ENCODE data around the gene BRDT.

DNA sequence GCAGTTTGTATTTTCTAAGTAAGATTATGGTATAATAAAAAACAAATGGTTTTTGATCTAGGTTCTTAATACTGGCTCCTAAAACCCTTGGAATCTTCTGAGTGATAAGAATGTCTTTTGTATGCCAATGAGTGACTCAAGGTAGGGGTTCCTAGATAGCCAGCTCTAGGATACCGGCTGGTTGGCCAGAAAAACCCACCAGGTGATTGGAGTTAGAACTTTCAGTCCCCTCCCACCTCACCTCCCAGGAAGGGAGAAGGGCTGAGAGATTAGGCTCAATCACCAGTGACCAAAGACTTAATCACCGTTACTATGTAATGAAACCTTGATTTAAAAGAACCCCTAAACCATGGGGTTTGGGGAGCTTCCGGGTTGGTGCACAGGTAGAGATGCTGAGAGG is 8.7 kb upstream of the BRDT start:
- TF ChIP-seq POLR2A (IDR thresholded peaks at IDR 0.05; ENCODE audit: low read depth, low read length) (no peak), EZH2 (IDR thresholded peaks at IDR 0.05; ENCODE audit: borderline replicate concordance, low read depth, low read length, severe bottlenecking) (no peak), POLR2AphosphoS5 (IDR thresholded peaks at IDR 0.05; ENCODE audit: insufficient read depth, low read depth, low read length) (no peak), JUN (IDR thresholded peaks at IDR 0.05; ENCODE audit: borderline replicate concordance, insufficient read depth, insufficient read length, low read depth) (no peak), FOS (IDR thresholded peaks at IDR 0.05; ENCODE audit: borderline replicate concordance, insufficient read depth, low read length) (no peak)
- TF ChIP-seq, protein P1, sequence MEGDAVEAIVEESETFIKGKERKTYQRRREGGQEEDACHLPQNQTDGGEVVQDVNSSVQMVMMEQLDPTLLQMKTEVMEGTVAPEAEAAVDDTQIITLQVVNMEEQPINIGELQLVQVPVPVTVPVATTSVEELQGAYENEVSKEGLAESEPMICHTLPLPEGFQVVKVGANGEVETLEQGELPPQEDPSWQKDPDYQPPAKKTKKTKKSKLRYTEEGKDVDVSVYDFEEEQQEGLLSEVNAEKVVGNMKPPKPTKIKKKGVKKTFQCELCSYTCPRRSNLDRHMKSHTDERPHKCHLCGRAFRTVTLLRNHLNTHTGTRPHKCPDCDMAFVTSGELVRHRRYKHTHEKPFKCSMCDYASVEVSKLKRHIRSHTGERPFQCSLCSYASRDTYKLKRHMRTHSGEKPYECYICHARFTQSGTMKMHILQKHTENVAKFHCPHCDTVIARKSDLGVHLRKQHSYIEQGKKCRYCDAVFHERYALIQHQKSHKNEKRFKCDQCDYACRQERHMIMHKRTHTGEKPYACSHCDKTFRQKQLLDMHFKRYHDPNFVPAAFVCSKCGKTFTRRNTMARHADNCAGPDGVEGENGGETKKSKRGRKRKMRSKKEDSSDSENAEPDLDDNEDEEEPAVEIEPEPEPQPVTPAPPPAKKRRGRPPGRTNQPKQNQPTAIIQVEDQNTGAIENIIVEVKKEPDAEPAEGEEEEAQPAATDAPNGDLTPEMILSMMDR (IDR thresholded peaks at IDR 0.05; ENCODE audit: extremely low read depth in 1 of 2, insufficient read depth in 1 of 2, low read depth in 1 of 2, low read length in 2 of 2): no peak
- TF ChIP-seq, protein P2, sequence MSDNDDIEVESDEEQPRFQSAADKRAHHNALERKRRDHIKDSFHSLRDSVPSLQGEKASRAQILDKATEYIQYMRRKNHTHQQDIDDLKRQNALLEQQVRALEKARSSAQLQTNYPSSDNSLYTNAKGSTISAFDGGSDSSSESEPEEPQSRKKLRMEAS (IDR thresholded peaks at IDR 0.05; ENCODE audit: insufficient read depth, insufficient read length): no peak

Measured in endothelial cell of umbilical vein (primary cell).